ENCODE data around the gene NPM1.
"Not testable (repeated sequence)": the region's sequence is repeated elsewhere in the genome, so short reads cannot be mapped to it uniquely, and the experiment has no call there.

NPM1 gene

GRCh38 chr5:171387345-171387969 lies at the start of gene NPM1:
Gene NPM1 (plus strand): TSS chr5:171387849. CDS start chr5:171387949, 100 bp downstream.
- FAIRE-seq (peak; percentile 95), DNase-seq (ENCODE audit: insufficient read length, low spot score) (peak; percentile 97)

- DNase-seq (ENCODE audit: insufficient read length, low spot score) (no peak), FAIRE-seq (no peak)
Observed at GRCh38 chr5:171340042-171340441, 47.6 kb upstream of the NPM1 start.

- DNase-seq (ENCODE audit: insufficient read length, low spot score) (no peak), FAIRE-seq (no peak)
Observed at GRCh38 chr5:171340491-171340890, 47.2 kb upstream of the NPM1 start.

GRCh38 chr5:171342362-171343111 lies 45.1 kb upstream of the NPM1 start:
- peak; percentile 73 for DNase-seq (ENCODE audit: insufficient read length, low spot score)
- no peak for FAIRE-seq

GRCh38 chr5:171344936-171345608 lies 42.6 kb upstream of the NPM1 start:
- DNase-seq (ENCODE audit: insufficient read length, low spot score) (no peak), FAIRE-seq (peak; percentile 52)

GRCh38 chr5:171351536-171352073 lies 36.0 kb upstream of the NPM1 start:
- FAIRE-seq (no peak), DNase-seq (ENCODE audit: insufficient read length, low spot score) (no peak)

GRCh38 chr5:171355302-171355724 lies 32.3 kb upstream of the NPM1 start:
- FAIRE-seq = no peak
- no peak for DNase-seq (ENCODE audit: insufficient read length, low spot score)

- FAIRE-seq (no peak), DNase-seq (ENCODE audit: insufficient read length, low spot score) (no peak)
Observed at GRCh38 chr5:171357843-171358242, 29.8 kb upstream of the NPM1 start.

GRCh38 chr5:171361151-171361550 lies 26.5 kb upstream of the NPM1 start:
- not testable (repeated sequence) for FAIRE-seq; DNase-seq (ENCODE audit: insufficient read length, low spot score)

- not testable (repeated sequence) for FAIRE-seq; DNase-seq (ENCODE audit: insufficient read length, low spot score)
Observed at GRCh38 chr5:171363249-171363648, 24.4 kb upstream of the NPM1 start.

GRCh38 chr5:171363846-171364245 lies 23.8 kb upstream of the NPM1 start:
- FAIRE-seq = no peak
- no peak for DNase-seq (ENCODE audit: insufficient read length, low spot score)

GRCh38 chr5:171365351-171365750 lies 22.3 kb upstream of the NPM1 start:
- DNase-seq (ENCODE audit: insufficient read length, low spot score) = no peak
- FAIRE-seq = no peak

- FAIRE-seq (no peak), DNase-seq (ENCODE audit: insufficient read length, low spot score) (no peak)
Observed at GRCh38 chr5:171366645-171367044, 21.0 kb upstream of the NPM1 start.

GRCh38 chr5:171367424-171368370 lies 20.0 kb upstream of the NPM1 start:
- DNase-seq (ENCODE audit: insufficient read length, low spot score) = peak; percentile 71

GRCh38 chr5:171369056-171369455 lies 18.6 kb upstream of the NPM1 start:
- no peak for FAIRE-seq

More at GRCh38 chr5:171367424-171368370, 20.0 kb upstream of the NPM1 start:
- FAIRE-seq = no peak

GRCh38 chr5:171369898-171370297 lies 17.8 kb upstream of the NPM1 start:
- no peak for DNase-seq (ENCODE audit: insufficient read length, low spot score)
- no peak for FAIRE-seq

More at GRCh38 chr5:171369056-171369455, 18.6 kb upstream of the NPM1 start:
- no peak for DNase-seq (ENCODE audit: insufficient read length, low spot score)

GRCh38 chr5:171370881-171371280 lies 16.8 kb upstream of the NPM1 start:
- not testable (repeated sequence) for DNase-seq (ENCODE audit: insufficient read length, low spot score); FAIRE-seq

GRCh38 chr5:171371326-171371725 lies 16.3 kb upstream of the NPM1 start:
- FAIRE-seq = no peak
- no peak for DNase-seq (ENCODE audit: insufficient read length, low spot score)

GRCh38 chr5:171379961-171380360 lies 7.7 kb upstream of the NPM1 start:
- no peak for DNase-seq (ENCODE audit: insufficient read length, low spot score)
- FAIRE-seq = no peak

GRCh38 chr5:171384416-171384815 lies 3.2 kb upstream of the NPM1 start:
- DNase-seq (ENCODE audit: insufficient read length, low spot score); FAIRE-seq: not testable (repeated sequence)
